GM21529 (cell line): ENCODE data around the gene NEXN.
"Not testable (repeated sequence)": the region's sequence is repeated elsewhere in the genome, so short reads cannot be mapped to it uniquely, and the experiment has no call there.

Source experiments
- ATAC-seq: cut with Tn5 transposase; IDR thresholded peaks from one replicate; pipeline ENCODE4 v1.9.1; 2021; ENCODE audit not compliant: unreplicated experiment

The NEXN gene

DNA sequence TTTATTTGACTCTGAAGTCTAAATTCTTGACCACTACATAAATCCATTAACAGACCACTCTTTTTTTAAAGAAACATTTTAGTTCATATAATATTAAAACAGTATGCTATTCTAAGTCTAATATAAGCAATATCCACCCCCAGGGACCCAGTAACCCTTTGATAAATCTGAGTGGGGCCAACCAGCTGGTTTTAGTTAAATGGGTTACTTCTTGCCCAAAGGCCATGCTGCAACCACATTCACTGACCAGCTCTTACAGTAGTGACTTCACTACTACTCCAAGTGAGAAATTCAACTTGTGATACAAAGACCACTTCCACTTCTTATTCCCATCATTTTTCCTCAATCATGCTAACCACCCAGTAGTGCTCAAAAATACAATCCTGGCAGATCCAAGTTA, 70.0 kb downstream of the NEXN start:
- ATAC-seq, result no peak

DNA sequence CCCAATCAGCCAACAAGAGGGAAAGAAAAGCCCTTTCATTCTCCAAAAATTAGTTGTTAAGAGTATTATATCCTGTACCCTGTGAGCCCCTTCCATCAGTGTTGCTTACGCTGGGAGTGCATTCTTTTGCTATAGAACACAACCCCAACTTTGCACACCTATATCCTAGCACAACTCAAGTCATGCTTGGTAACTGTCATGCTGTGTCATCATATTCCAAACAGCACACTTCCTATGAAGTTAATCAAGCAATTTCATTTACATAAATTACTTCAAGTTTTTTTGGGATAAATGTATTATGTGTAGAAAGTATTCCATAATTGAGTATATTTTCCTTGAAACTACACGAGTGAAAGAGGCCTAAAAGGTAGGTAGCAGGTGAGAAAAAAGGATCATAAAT, 70.4 kb downstream of the NEXN start:
- no peak for ATAC-seq

DNA sequence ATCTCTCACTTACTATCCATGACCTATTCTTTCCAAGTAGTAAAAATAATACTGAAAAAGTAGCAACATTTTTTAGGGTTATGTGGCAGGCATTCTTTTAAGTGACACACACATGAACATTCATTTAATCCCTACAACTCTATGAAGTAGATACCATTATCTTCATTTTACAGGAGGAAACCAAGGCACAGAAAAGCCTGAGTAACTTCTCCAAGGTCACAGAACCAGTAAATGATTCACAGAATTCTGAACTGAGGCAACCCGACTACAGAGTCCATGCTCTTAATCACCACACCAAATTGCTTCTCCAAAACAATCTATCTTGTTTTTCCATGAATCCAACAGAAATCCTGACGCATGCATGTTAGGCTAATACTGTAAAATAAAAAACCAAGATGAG, 73.0 kb downstream of the NEXN start:
- ATAC-seq, result no peak

- ATAC-seq, result no peak
Measured at GRCh38 chr1:77966291-77966690, 77.9 kb downstream of the NEXN start.

GRCh38 chr1:77970192-77970591, 81.8 kb downstream of the NEXN start:
- no peak for ATAC-seq

DNA sequence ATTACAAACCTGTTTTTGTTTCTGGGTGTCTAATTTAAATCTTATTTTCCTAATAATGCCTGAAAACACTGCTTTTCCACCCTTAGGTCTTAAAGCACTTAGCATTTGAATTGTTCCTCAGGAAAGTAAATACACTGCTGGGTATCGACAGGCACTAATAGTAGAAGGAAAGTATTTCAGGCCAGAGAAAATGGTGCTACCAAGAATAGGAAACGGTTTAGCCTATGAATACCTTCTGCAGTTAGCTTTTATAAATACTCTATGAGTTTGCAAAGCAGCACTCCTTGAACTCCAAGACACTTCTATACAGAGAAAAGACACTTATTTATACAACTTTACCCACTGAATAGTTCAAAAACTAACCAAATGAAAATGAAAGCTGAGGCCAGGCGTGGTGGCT, 83.7 kb downstream of the NEXN start:
- ATAC-seq, result no peak

DNA sequence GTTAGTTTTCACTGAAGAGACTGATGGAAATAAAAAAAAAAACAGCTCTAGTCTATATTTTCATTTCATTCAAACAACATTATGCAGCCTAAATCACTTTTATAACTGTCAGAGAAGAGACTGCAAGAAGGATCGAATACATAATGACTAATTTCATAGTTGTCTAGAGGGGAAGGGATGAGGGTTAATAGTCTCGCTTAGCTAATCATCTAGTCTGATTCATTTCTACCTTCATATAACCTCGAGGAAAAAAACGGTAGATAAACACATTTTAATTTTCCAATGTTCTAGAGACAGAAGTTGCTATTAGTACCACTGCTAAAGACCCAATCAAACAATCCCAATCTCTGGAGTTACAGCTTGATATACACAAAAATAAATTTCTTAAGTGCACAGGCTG, 87.0 kb downstream of the NEXN start:
- no peak for ATAC-seq

DNA sequence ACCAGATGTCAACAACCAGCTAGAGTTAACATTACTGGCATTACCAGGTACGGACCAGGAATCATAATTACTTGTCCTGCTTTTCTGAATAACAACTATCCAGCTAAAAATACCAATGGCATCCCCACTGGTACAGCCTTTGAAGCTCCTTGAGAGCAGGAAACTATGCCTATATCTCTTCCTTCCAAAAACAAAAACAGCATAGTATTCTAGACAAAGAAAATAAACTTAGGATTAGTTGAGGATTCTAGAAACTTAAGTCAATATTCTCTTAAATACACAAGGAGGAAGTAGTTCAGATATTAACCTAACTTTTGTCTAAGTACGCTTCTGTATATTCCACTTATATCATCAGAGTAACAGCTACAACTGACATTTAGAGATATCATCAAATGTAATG, 87.5 kb downstream of the NEXN start:
- no peak for ATAC-seq

GRCh38 chr1:77976433-77977076, 88.1 kb downstream of the NEXN start:
- ATAC-seq, result no peak

- ATAC-seq, result no peak
Measured at GRCh38 chr1:77977989-77978292, 89.5 kb downstream of the NEXN start.

GRCh38 chr1:77978293-77978968, 90.0 kb downstream of the NEXN start:
- peak; percentile 70 for ATAC-seq

DNA sequence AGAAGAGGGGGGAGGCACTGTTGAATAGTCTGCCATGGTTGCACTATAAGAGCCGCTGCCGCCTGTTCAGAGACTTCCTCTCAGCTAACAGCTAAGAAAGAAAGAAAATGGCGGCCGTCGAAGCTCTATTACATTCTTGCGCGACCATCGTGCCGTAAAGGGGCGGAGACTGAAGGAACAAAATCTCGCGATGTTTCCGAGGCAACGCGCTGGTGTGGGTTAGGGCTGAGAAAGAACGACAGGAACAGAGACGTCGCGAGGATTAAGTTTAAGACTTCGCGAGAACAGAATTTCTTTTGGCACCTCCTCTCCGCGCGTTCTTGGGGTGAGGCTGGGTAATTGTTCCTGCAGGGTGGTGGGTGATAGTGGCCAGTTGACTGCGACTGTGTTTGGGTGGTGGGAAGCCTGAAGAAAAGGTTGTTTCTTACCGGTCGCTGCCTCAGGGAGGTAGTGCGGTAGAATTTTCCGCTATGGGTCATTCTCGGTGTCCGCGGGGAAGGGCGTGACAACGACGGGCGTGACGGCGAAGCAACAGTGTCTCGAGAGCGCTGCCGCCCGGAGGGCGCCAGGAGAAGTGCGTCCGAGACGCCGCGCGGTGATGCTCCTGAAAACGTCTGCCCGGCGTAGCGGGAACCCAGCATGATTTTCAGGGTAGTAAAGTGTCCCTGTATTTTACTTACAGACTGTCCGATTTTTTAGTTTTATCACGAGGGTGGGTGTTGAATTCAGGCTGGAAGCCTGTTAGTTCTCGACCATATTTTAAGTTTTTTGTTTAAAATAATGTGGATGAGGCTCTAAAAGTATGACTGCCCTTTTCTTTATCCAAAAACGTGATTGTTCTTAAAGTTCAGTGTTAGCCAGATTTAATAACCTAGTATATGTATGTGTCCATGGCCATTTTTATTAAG, 90.8 kb downstream of the NEXN start, which contains the start of gene FUBP1:
Gene FUBP1 (minus strand): TSS at position 104 of the 908 bp plus-strand sequence. CDS start 68 bp downstream, at position 36.
- peak; percentile 71 for ATAC-seq

DNA sequence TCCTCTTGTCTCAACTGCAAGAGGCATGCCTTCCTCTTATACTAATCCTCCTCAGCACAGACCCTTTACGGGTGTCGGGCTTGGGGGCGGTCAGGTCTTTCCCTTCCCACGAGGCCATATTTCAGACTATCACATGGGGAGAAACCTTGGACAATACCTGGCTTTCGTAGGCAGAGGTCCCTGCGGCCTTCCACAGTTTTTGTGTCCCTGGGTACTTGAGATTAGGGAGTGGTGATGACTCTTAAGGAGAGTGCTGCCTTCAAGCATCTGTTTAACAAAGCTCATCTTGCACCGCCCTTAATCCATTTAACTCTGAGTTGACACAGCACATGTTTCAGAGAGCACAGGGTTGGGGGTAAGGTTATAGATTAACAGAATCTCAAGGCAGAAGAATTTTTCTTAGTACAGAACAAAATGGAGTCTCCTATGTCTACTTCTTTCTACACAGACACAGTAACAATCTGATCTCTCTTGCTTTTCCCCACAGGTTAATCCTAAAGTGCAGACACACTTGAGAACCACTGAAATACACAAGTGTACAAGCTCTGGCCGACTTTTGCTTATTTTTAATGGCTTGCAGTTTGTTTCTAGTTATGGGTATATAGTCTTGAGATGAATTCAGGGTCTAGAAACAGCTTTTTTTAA, 95.0 kb downstream of the NEXN start:
- not testable (repeated sequence) for ATAC-seq

GRCh38 chr1:77983997-77984355, 95.6 kb downstream of the NEXN start:
- no peak for ATAC-seq

GRCh38 chr1:77984629-77985028, 96.2 kb downstream of the NEXN start:
- ATAC-seq, result no peak

DNA sequence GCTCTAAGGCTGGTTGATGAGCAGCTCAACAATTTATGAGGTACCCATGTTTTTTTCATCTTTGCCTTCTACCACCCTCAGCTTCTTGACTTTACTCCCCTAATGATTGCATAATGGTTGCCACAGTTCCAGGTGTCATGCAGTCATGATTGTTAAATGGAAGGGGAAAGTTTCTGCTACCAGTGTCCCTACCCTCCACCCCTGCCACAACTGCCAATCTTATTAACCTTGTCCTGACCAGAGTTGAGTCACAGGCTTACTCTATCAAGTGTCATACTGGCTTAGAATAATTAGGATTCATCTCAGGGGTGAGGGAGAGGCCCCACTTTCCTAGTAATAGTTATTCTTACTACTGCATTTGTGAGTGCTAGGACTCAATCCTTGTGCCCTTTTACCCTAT, 98.4 kb downstream of the NEXN start:
- no peak for ATAC-seq

DNA sequence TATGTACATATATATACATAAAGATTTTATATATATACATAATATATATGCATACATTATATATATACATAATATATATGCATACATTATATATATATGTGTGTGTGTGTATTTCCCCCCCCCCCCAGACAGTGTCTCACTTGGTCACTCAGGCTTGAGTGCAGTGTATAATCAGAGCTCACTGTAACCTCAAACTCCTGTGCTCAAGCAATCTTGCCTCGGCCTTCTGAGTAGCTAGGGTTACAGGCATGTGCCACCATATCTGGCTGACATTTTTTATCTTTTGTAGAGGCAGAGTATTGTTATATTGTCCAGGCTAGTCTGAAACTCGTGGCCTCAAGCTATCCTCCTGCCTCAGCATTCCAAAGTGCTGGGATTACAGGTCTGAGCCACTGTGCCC, 99.5 kb downstream of the NEXN start:
- ATAC-seq, result no peak

DNA sequence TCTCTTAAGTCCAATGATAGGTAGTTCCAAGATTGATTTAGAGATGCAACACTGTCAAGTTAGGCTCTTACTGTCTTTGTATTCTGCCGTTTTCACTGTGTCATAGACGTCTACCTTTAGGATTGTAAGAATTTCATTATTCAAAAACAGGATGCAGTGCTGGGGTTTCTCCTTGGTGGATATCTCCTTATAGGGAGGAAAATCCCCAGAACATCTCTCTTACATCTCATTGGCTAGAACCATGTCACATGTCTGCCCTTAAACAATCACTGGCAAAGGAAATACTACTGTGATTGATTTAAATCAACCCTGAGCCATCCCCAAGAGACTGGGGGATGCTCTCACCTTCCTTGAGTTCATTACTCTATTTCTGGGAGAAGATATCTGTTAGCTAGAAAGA, 101.3 kb downstream of the NEXN start:
- no peak for ATAC-seq

GRCh38 chr1:77990629-77991204, 102.3 kb downstream of the NEXN start:
- no peak for ATAC-seq

GRCh38 chr1:77991638-77992037, 103.2 kb downstream of the NEXN start:
- no peak for ATAC-seq
